HepG2 (cell line): Measurements from ENCODE around the gene SCYGR5. TPM values are rescaled to one million over a fixed set of nuclear protein-coding genes. Genes with fewer than 3 reads are reported as not detected.
A peak's percentile ranks its signal among the peaks of the same experiment; 100 is the strongest.

Experiments
- ATF5 ChIP-seq: sonication (generic); formaldehyde crosslinking; IDR thresholded peaks from 2 replicates; pipeline ENCODE4 v1.4.0; 2020; ENCODE audit warnings: mild to moderate bottlenecking, low read depth, missing genetic modification reagents
- JDP2 ChIP-seq: sonication (generic); formaldehyde crosslinking; IDR thresholded peaks from 2 replicates; pipeline ENCODE4 v1.8.1; 2022; ENCODE audit warnings: missing genetic modification reagents, borderline replicate concordance
- LCORL ChIP-seq, 2 experiments: fragments of 450-650 bp in 1 of 2; sonication (generic) in 1 of 2; formaldehyde crosslinking in 1 of 2; IDR thresholded peaks; 2 replicates each; pipeline versions ENCODE4 v1.5.0 to v1.6.1; 2017 to 2020; ENCODE audit warnings: antibody characterized with exemption in 1 of 2, missing genetic modification reagents in 1 of 2
- MNT ChIP-seq: fragments of 450-650 bp; IDR thresholded peaks from 2 replicates; pipeline ENCODE4 v1.6.1; 2016
- NFYB ChIP-seq: sonication (generic); formaldehyde crosslinking; IDR thresholded peaks from 2 replicates; pipeline ENCODE4 v1.4.0; 2020; ENCODE audit warnings: missing genetic modification reagents
- PAXIP1 ChIP-seq: sonication (generic); formaldehyde crosslinking; conservative IDR thresholded peaks from 2 replicates; pipeline ENCODE4 v1.4.0; 2020; ENCODE audit warnings: mild to moderate bottlenecking, missing genetic modification reagents, moderate library complexity
- SNAPC2 ChIP-seq: sonication (generic); formaldehyde crosslinking; IDR thresholded peaks from 2 replicates; pipeline ENCODE4 v1.8.1; 2022; ENCODE audit warnings: mild to moderate bottlenecking, missing genetic modification reagents
- ZBTB21 ChIP-seq: sonication (generic); formaldehyde crosslinking; IDR thresholded peaks from 2 replicates; pipeline ENCODE4 v1.4.0; 2020; ENCODE audit warnings: missing genetic modification reagents
- ZNF142 ChIP-seq: sonication (generic); formaldehyde crosslinking; IDR thresholded peaks from 2 replicates; pipeline ENCODE4 v1.4.0; 2020; ENCODE audit warnings: missing genetic modification reagents
- ZNF317 ChIP-seq: sonication (generic); formaldehyde crosslinking; IDR thresholded peaks from 2 replicates; pipeline ENCODE4 v1.5.0; 2020; ENCODE audit warnings: mild to moderate bottlenecking, missing genetic modification reagents
- ZNF569 ChIP-seq: sonication (generic); formaldehyde crosslinking; IDR thresholded peaks from 2 replicates; pipeline ENCODE4 v1.5.0; 2020; ENCODE audit warnings: mild to moderate bottlenecking, missing genetic modification reagents, moderate library complexity, borderline replicate concordance
- ZNF609 ChIP-seq: sonication (generic); formaldehyde crosslinking; IDR thresholded peaks from 2 replicates; pipeline ENCODE4 v1.4.0; 2020; ENCODE audit warnings: mild to moderate bottlenecking, missing genetic modification reagents, borderline replicate concordance
- polyA plus RNA-seq, 8 experiments: library from polyadenylated mRNA; depleted of rRNA in 3 of 8; stranded (reverse) in 7 of 8; unstranded in 1 of 8; fragments of >200 nt; fragmentation: Illumina TruSeq in 4 of 8; extraction: Trizol in 4 of 8; gene quantifications; 2 replicates each; pipeline versions ENCODE4 v1.2.1 to v1.2.3, GENCODE V29; 2011 to 2016; ENCODE audit warnings: low read depth in 4 of 8, missing spikeins in 1 of 8, mixed read lengths in 1 of 8; ENCODE audit not compliant: insufficient read depth in 1 of 8
- total RNA-seq, 5 experiments: library from RNA; depleted of rRNA; stranded (reverse); fragments of >200 nt; fragmentation: Illumina TruSeq; extraction: Trizol; gene quantifications; 2 replicates each; pipeline ENCODE4 v1.2.3, GENCODE V29; 2016; ENCODE audit warnings: low read depth in 1 of 5

The SCYGR5 gene
- total and polyA plus RNA-seq, 2 of the 13 experiments (the other 11 are each of a cell fraction or from before 2014, with no cell fraction given) = not detected

GRCh38 chr2:227703280-227703732, 36.7 kb downstream of the SCYGR5 start (continued):
- TF ChIP-seq ZNF609 (CRISPR knock-in tag) (no peak), PAXIP1 (CRISPR knock-in tag) (peak; percentile 32; the same call in 1 of the 2 replicates), SNAPC2 (CRISPR knock-in tag) (no peak), JDP2 (CRISPR knock-in tag) (no peak), ZBTB21 (CRISPR knock-in tag) (no peak), MNT (no peak), ZNF317 (no peak), NFYB (CRISPR knock-in tag) (no peak), LCORL (IDR thresholded peaks at IDR 0.05) (no peak), LCORL (CRISPR knock-in tag; IDR thresholded peaks at IDR 0.05) (0 out of 2 replicates have a peak, but pooled peaks have one; percentile 23), ZNF142 (no peak), ZNF569 (CRISPR knock-in tag) (no peak), ATF5 (CRISPR knock-in tag) (no peak)
